HG03439 (cell line): ENCODE measurements around the gene SRGAP3.

ENCODE experiments used
- ATAC-seq: cut with Tn5 transposase; IDR thresholded peaks from one replicate; pipeline ENCODE4 v1.9.1; 2021; ENCODE audit warnings: mild to moderate bottlenecking, moderate library complexity; ENCODE audit not compliant: unreplicated experiment

SRGAP3 gene

GRCh38 chr3:9204253-9204992 lies 45.0 kb downstream of the SRGAP3 start:
- ATAC-seq: no peak

DNA sequence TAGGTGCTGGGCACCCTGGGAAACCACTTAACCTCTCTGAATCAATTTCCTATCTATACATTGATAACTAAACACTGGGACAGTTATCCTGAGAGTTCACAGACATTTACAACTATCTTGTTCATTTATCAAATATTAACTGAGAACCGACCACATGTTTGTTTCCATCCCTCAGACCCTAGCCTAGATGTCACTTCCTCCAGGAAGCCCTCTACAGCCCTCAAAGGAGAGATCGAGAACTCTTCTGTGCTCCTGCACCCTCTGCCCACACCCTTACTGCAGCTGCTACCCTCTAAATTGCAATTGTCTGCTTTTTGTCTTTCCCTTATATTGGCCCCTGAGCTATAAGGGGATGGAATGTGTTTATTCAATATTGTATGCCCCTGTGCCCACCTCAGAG lies 46.1 kb downstream of the SRGAP3 start:
- no peak for ATAC-seq

- no peak for ATAC-seq
Observed at GRCh38 chr3:9202546-9202945, 46.9 kb downstream of the SRGAP3 start.

DNA sequence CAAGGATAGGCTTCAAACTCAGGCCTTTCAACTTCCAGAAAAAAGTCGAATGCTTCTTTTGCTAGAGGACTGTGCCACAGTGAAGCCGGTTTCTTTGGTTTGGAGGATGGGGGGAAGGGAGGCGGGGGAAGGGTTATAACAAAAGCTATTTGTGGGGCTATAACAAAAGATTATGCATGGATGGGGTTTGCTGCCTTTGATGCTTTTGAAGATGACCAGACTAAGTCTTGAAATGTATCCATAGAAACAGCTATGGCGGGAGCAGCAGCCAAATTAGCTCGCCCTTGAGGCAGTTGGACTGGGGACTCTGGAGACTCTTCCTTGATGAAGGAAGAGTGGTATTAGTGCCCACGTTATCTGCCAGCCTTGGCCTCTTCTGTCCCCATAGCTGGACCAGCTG lies 47.5 kb downstream of the SRGAP3 start:
- no peak for ATAC-seq

DNA sequence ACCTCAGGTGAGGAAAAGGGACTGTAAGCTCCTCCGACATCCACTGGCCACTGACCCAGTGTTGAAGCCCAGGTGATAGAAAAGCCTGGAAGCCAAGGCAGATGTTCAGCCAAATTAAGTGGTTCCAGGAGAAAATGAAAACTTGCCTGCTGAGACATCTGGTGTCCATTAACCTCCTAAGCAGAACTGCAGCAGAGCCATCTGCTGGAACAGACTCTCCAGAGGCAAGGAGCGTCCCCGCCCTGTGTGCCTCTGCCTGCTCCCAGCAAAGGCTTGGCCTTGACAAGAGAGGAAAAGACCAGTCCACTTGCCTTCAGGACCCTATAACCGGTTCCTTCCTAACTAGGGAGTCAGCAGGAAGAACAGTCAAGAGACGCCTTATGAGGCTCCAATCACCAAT lies 48.2 kb downstream of the SRGAP3 start:
- ATAC-seq: no peak

GRCh38 chr3:9199775-9200174 lies 49.7 kb downstream of the SRGAP3 start:
- no peak for ATAC-seq

DNA sequence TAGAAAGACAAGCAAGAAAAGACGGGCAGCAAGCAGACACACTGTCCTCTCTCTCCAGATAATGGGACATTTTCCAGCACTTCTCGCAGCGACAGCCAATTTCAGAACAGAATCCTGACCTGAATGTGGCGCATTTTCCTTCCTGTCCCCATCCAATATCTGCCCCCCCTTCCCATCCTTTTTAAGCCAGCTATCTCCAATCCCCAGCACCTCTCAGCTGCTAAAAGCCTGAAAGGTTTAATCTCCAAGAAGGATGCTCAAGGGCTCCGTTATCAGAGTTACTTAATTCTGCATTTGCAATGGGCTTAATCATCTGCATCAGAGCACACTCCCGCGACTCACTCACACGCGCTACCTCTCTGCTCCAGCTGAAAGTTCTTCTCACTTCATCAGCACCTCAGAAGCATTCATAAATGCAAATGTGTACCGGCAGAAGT lies 50.5 kb downstream of the SRGAP3 start:
- ATAC-seq: no peak

GRCh38 chr3:9198261-9198660 lies 51.2 kb downstream of the SRGAP3 start:
- ATAC-seq: no peak

GRCh38 chr3:9196020-9196419 lies 53.4 kb downstream of the SRGAP3 start:
- ATAC-seq: no peak

- no peak for ATAC-seq
Observed at GRCh38 chr3:9195390-9195789, 54.1 kb downstream of the SRGAP3 start.

GRCh38 chr3:9194509-9195184 lies 54.8 kb downstream of the SRGAP3 start:
- ATAC-seq: no peak

GRCh38 chr3:9193633-9194195 lies 55.7 kb downstream of the SRGAP3 start:
- ATAC-seq: no peak

GRCh38 chr3:9193211-9193610 lies 56.2 kb downstream of the SRGAP3 start:
- ATAC-seq: no peak

DNA sequence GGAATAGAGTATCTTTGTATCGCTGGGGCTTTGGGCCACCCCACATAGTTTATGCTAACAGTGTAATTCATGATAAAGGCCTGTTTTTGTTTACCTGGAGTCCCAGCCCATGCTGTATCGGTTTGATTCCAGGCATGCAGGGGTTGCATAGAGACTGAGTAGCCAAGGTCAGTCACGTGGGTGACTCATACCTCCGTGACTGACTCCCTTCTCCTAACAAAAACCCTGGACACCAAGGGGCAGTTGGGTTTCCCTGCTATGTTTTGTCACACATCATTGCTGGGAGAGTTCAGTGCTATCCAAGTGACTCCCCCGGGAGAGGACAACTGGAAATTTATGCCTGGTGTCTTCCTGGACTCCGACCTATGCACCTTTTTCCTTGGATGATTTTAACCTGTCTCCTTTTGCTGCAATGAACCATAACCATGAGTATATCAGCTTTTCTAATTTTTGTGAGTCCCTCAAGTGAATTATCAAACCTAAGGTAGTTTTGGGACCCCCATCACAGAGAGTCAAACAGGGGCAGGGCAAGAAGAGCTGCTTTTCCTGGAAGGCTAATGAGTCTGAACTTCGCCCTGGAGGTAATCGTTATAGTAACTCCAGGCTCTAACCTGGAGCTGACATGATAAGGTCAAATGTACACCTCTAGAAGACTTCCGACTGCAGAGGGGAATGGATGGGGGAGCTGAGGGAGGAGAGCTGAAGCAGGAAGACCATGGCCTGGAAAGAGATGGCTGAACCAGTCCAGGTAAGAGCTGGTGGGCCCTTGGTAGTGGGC lies 57.0 kb downstream of the SRGAP3 start:
- ATAC-seq: no peak

- no peak for ATAC-seq
Observed at GRCh38 chr3:9190276-9190675, 59.2 kb downstream of the SRGAP3 start.

DNA sequence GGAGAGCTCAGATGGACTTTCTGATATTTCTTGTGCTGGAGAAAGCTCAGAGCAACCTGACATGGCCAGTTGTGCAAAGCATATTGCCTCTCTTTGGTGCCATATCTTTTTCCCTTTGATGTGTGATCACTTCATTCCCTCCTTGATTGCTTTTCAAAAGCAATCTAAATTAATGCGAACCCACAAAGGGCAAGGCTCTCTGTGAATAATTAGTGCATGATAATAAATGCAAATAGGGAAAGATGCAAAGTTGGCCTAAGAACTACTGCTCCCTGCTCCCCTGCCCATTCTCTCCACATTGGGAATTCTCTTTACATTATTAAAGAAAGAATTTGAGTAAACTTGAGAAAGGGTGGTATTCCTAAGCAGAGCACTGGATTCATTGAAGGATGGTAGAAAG lies 60.9 kb downstream of the SRGAP3 start:
- ATAC-seq: no peak

GRCh38 chr3:9185701-9186100 lies 63.7 kb downstream of the SRGAP3 start:
- no peak for ATAC-seq

GRCh38 chr3:9185046-9185445 lies 64.4 kb downstream of the SRGAP3 start:
- no peak for ATAC-seq

DNA sequence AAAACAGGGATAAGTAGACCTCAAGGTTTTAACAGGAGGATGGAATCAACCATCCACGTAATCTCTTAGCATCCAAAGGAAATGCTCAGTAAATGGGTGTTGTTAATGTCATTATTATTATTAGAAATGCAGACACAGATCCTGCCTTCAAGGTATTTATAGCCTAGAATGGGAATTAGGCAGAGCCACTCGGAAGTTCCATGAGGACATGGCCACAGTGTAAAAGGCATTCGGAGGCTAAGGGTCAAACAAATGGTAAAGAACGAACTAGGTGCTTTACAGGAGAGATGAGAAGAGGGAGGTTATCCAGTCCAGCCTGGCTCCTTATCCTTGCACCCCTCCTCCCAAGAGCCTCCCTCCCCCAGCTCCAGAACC lies 65.0 kb downstream of the SRGAP3 start:
- ATAC-seq: no peak

- no peak for ATAC-seq
Observed at GRCh38 chr3:9183811-9184460, 65.5 kb downstream of the SRGAP3 start.

DNA sequence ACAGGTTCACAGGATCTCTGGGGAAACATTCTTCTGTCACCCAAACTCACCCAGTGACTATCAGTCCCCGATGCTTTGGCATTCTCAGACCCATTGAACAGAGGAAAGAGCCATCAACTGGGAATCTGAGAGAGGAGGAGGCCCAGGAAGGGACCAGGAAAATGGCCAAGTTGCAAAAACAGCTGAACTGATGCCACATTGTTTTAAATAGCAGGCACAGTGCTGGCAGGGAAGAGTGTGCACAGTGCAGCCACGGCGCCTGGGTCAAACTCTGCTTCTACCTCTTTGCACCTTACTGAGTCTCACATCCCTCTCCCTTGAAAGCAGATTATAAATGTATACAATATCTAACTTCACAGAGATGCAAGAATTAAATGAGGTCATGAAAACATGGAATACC lies 66.4 kb downstream of the SRGAP3 start:
- ATAC-seq: no peak
